Endometrium (tissue), 2 donors: ENCODE measurements around the gene ALPK3.

ENCODE experiments used
- FAIRE-seq: peaks from 2 replicates; lab custom pipeline; 2012; peaks lifted over from hg19 to GRCh38; lab: Jason Lieb, UNC
- donor health status: control.
- donor health status: control.

The ALPK3 gene

GRCh38 chr15:84893607-84894006, 76.5 kb downstream of the ALPK3 start:
- no peak for FAIRE-seq

DNA sequence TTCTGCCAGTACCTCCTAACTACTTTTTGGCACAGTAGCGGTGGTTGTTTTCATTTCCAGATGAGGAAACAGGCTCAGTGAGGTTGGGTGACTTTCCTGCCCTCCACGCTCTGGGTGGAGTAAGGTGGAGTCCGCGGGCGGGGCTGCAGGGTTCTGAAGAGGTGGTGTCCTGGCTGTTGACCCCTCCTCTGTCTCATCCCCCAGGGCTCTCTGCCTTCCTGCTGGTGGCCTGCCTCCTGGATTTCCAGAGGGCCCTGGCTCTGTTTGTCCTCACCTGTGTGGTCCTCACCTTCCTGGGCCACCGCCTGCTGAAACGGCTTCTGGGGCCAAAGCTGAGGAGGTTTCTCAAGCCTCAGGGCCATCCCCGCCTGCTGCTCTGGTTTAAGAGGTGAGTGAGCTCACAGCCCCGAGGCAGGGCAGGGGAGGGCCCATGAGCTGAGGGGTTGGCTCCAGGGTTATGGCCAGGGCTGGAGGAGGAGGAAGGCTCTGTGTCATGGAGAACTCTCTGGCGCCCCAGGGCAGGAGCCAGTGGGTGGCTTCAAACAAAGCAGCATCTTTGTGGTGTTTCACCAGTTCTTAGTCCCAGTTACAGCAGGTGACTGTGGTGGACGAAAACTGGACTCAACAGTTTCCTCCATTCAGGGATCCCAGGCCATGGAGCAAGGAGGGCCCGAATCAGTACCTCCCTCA, 77.7 kb downstream of the ALPK3 start:
- no peak for FAIRE-seq

DNA sequence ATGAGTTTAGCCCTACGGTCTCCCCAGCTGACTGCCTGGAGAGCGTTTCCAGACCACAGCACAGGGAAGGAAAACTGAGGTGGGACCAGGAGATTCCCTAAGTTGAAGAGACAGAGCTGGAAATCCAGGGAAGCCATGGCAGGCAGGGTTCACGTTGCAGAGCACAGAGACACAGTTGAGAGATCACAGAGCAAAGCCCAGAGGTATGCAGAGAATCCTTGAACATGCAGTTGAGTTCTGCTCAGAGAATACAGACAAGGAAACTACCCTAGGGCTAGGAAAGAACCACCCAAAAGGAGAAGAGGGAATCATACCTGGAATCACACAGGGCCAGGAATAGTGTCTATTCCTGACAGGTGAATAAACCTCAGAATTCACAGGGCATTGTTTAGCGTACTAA, 81.6 kb downstream of the ALPK3 start:
- FAIRE-seq = no peak

DNA sequence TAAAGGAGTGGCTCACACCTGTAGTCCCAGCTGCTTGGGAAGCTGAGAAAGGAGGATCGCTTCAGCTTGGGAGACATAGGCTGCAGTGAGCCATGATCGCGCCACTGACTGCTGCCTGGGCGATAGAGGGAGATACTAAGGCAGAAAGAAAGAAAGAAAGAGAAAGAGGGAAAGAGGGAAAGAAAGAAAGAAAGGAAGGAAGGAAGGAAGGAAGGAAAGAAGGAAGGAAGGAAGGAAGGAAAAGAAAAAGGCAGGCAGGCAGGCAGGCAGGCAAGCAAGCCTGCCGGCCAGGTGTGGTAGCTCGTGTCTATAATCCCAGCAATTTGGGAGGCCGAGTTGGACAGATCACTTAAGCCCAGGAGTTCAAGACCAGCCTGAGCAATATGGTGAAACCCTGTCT, 82.6 kb downstream of the ALPK3 start:
- no peak for FAIRE-seq

DNA sequence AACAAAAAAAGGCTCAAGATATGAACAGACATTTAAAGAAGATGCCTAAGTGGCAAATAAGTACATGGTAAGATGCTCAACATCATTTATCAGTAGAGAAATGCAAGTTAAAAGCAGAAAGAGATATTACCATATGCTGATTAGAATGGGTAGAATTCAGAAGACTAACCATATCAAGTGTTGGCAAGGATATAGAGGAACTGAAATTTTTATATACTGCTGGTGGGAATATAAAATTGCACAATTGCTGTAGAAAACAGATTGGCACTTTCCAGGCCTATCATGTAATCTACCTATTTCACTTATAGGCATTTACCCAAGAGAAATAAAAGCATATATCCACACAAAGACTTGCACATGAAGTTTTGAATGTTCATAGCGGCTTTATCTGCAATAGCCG, 84.4 kb downstream of the ALPK3 start:
- FAIRE-seq = no peak

- FAIRE-seq = no peak
Measured at GRCh38 chr15:84903751-84904150, 86.6 kb downstream of the ALPK3 start.

GRCh38 chr15:84904419-84904818, 87.3 kb downstream of the ALPK3 start:
- no peak for FAIRE-seq

DNA sequence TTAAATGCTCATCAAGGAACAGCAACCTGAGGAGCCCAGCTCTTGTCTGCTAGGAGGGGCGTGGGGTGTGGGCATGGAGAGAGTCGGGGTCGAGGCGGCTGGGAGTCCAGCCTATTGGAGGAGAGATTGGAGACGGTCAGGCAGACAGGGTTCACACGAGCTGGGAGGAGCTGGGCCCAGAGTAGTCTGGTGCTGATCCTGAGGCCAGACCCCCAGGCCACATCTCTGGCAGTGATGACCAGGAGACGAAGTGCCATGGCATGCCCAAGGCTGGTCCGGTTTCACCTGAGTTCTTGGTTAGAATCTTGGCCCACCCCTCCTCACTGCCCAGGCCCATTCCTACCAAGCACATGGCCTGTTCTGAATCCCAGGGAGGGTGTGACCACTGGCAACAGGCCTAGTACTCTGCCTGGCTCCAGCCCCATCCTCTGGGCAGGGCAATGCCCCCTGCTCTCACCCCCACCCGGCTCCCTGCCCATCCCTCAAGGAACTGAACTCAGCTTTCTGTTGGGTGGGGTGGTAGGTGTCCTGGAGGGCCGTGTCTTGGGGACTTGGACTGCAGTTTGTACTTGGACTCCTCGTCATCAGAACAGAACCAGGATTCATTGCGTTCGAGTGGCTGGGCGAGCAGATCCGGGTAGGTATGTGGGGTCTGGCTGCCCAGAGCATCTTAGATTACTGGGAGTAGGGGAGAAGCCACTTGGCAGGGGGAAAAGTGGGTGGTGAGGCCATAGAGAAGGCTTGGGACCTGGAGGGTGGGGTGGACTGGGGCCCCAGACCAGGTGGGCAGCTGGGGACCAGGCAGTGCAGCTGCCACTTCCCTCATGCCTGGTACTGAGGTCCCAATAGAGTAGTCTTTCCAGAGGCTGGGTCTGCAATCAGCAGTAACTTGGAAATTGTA, 88.1 kb downstream of the ALPK3 start:
- FAIRE-seq = no peak

DNA sequence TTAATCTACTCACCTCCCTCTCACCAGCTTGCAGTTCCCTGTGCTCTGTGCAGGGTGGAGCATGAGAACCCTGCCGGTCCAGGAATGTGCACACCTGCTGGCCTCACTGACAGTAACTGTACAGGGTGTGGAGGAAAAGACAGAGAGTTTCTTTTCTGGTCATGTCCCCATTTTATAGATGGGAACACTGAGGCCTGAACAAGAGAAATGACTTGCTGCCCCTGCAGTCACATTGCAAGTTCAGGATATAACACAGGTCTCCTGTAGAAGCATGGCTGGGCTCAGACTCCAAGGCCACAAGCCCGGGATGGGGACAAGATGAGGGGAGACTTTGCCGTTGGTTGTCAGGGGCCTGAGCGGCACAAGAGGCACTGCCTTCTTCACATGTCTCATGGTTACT, 90.6 kb downstream of the ALPK3 start:
- no peak for FAIRE-seq

DNA sequence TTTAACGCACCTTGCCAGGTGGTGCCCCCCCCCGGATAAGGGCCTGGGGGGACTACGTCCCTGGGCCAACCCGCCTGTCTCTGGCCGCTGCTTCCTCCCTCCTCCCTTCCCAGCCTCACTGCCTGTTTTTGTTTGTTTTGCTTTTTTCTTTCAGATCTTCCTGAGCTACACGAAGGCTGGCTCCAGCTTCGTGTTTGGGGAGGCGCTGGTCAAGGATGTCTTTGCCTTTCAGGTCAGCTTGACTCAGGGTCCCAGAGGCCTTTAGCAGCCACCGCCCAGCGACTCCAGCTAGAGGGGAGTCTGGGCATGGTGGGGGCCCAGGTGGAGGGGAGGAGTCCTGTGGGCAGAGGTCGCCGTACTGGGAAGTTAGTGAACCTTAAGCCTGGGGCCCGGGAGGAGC, 91.4 kb downstream of the ALPK3 start:
- FAIRE-seq = no peak

GRCh38 chr15:84909029-84909428, 91.9 kb downstream of the ALPK3 start:
- no peak for FAIRE-seq

DNA sequence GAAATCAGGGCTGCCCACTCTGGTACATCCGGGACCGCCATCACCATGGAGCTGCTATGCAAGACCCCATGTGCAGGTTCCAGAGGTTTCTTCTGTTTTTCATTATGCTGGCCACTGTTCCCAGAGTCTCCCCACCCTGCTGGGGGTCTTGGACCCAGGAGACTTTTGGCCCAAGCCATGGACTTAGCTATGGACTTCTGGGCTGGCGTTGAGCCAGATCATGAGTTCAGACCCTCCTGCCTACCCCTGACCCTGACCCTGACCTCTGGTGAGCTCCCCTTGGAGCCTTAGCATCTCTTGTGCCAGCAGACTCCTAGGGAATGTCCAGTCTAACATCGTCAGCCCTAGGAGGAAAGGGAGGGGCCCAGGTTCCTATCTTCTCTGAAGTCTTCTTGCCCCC, 92.6 kb downstream of the ALPK3 start:
- no peak for FAIRE-seq

DNA sequence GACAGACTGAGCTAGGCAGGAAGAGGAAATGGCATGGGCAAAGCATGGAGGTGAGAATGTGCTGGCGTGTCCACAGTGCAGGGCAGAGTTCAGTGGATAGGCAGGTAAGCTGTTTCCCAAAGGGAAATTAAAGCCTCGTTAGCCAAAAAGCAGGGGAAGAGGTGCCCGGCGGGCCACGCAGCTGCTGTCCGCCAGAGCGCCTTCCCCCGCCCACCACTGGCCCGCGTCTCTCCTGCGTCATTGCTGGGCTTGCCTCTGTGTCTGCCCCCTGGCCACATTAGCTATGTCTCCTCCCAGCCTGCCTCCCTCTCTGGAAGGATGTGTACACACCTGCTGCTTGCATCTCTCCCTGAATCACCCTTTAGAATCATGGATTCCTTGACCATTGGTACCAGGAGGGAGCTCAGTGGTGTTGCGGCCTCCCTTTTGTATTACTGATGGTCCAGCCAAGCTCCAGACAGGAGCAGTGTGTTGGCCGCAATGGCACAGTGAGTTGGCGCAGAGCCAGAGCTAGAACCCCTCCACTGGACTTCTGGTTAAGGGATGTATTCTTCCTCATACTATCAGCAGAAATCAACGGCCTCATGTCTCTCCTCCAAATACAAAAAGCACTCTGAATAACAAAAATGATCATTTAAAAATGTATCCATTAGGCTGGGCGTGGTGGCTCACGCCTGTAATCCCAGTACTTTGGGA, 93.9 kb downstream of the ALPK3 start:
- FAIRE-seq = no peak

DNA sequence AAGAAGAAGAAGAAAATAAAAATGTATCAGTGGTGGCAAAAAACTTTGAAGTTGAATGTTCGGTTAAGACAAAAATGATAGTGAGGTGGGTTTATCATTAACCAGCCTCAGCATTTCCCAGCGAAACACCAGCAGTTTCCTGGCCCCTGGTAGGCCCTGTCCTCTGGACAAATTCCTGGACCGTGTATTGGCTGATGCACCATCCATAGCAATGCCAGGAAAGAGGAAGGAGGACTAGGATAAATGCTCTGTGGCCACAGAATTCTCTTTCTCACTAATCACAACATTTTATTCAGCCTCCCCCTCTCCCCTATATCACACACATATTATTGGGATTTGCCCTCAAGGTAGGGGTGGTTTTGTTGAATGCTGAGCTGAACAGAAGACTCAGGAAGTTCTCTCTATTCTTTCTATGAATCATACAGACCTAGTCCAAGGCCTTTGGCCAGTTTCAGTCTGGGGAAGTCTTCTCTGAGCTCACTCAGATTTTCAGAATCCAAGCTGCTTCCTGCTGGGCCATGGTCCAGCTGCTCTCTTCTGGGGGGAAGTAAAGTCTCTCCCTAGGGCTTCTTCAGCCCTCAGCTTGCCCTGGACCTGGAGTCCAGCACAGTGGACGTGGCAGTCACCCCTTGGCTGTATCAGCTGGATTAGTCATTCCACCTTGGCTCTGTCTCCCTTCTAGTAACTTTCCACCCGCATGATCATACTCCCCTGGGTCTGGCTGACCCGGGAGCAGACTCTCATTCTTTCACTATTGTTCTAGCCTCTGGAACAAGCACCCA, 94.9 kb downstream of the ALPK3 start:
- FAIRE-seq = peak; percentile 76

- FAIRE-seq = no peak
Measured at GRCh38 chr15:84913360-84913723, 96.2 kb downstream of the ALPK3 start.

DNA sequence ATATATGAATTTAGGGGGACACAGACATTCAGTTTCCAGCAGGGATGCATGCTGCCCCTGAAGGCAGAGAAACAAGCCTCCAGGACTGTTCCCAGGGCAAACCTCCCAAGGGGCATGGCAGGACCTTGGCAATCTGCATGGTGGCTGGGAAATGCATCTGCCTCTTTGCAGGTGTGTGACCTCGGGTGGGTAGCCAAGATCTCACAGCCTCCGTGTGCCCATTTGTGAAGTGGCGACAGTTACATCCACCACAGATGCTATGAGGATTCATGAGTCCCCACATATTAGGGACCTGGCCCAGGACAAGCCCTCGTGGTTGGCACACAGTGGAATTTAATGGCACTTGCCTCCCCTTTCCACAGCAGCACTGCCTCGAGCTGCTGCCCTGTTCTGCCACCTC, 97.2 kb downstream of the ALPK3 start:
- FAIRE-seq = no peak

- FAIRE-seq = no peak
Measured at GRCh38 chr15:84914909-84915605, 97.9 kb downstream of the ALPK3 start.

DNA sequence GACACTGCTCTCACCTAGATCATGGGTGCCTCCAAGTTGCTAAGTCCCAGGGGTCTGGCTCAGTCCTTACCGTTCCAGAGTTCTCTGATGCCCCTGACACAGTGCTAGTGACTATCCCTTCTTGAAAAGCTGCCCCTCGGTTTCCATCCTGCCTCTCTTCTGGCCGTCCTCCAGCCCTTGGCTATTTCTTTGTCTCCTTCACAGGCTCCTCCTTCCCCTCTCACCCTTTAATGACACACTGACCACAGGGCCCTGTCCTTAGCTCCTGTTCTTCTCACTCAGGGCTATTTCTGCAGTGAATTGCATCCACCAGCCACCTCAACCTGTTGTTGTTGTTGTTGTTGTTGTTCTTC, 98.4 kb downstream of the ALPK3 start:
- no peak for FAIRE-seq

DNA sequence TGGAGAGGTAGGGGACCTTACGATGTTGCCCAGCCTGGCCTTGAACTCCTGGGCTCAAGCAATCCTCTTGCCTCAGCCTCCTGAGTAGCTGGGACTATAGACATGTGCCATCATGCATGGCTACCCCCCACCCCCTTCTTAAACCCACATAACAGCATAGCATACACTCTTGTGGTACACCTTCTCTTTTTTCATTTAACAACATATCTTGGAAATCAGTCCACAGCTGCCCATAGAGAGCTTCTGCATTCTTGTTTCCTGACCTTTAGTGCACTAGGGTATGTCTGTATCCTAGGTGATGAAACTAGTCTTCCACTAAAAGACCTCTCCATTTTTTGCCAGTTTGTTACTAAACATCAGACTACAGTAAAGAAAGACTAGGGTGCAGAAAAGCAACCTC, 100.3 kb downstream of the ALPK3 start:
- FAIRE-seq = no peak

- no peak for FAIRE-seq
Measured at GRCh38 chr15:84919106-84919667, 102.0 kb downstream of the ALPK3 start.

DNA sequence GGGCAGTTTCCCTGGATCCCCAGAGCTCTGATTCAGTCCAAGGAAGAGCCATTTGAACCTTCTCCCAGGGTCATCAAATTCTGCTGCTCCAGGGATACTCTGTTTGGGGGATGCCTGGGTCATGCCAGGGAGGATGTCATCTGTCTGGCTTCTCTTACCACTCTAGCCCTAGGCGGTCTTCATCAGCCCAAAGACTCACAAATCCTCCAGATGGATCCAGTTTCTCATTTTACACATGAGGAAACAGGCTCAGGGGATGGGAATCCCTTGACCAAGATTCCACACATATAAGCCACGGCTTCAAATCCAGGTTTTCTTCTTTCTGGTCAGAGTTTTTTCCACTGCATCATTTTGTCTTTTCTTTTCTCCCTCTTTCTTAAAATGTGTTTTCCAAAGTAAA, 104.0 kb downstream of the ALPK3 start:
- FAIRE-seq = no peak
